Motor neuron (in vitro differentiated cells): ENCODE data around the gene CTNNA2. TPM values are rescaled to one million over a fixed set of nuclear protein-coding genes. Genes with fewer than 3 reads are reported as not detected.

Experiments used
- ATAC-seq, 8 experiments: fragments of 200-7000 bp; cut with Tn5 transposase; replicated peaks in 6 of 8; 2 replicates each; pipeline ENCODE4 v1.8.0; 2021; ENCODE audit warnings: mild to moderate bottlenecking in 8 of 8, moderate library complexity in 8 of 8
- H3K27ac ChIP-seq, 2 donors: fragments of 250-450 bp; sonication (Bioruptor Pico); 2 replicates each; pipeline ENCODE4 v1.9.0; 2021; ENCODE audit warnings: antibody characterized with exemption in 2 of 2, mild to moderate bottlenecking in 2 of 2, moderate library complexity in 1 of 2
- H3K4me1 ChIP-seq, 2 donors: fragments of 250-450 bp; sonication (Bioruptor Pico); replicated peaks in 1 of 2; 2 replicates each; pipeline ENCODE4 v1.6.1; 2021; ENCODE audit warnings: antibody characterized with exemption in 2 of 2, mild to moderate bottlenecking in 2 of 2, moderate library complexity in 1 of 2
- H3K4me3 ChIP-seq, 5 donors: fragments of 250-450 bp; sonication (Bioruptor Pico); 2 replicates each; pipeline ENCODE4 v1.9.0; 2021; ENCODE audit warnings: antibody characterized with exemption in 5 of 5, mild to moderate bottlenecking in 5 of 5, moderate library complexity in 4 of 5
- WGBS, 10 experiments: fragments of 450-650 bp; shearing (Covaris generic); methylation state at CpG; one replicate each; pipeline ENCODE4 v1.0.0; 2022; 5-methylcytosine and 5-hydroxymethylcytosine counted together
- in situ Hi-C, 9 experiments: fragments of 400-800 bp; cut with MboI; loops; one replicate each; pipeline ENCODE4 v1.15.0; 2021; ENCODE audit warnings: low sequenced_read_pairs in 9 of 9, low pct_unique_long_range_greater_than_20kb in 2 of 9; ENCODE audit not compliant: unreplicated experiment in 9 of 9
- total RNA-seq, 8 experiments: library from RNA; unstranded; fragments of 300-600 nt; gene quantifications; 2 replicates each; pipeline versions ENCODE4 v1.2.3 to v1.2.4, GENCODE V29; 2022

Gene CTNNA2
- total RNA-seq, 8 experiments from 2014 or later, result 0.81 to 127 (median 56.5) TPM

DNA sequence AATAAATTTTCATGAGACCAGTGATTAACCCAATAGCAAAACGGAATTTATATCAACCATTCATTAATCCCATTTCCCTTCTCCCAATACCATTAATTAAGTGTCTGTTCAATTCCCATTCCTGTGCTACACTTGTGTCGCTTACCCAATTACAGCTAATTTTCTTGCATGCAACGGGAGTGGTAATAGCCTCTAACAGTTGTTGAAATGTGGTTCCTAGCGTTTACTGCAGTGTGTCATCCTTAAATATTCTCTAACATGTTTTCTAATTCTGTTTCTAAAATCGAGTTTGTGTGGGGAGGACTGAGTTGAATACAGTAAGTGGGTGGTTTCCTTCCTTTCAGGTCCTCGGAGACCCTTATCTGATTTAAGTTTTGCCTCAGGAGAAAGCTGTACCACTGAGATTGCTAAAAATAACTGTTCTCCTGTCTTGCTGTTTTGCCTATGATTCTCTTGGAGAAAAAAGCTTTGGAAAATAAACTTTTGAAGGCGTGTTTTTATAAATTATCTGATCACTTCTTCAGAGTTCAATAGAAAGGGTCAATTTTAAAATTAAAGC, 851.0 kb downstream of the CTNNA2 start:
- Histone ChIP-seq H3K4me1 (peaks cover 12 to 19% of the 10 kb centered on the region in 2 donors), H3K4me3 (no peak overlapping the region), H3K27ac (no peak overlapping the region)
- in situ Hi-C loops, result no loop called here
- peak in 2 of 8 experiments; percentile 25 to 36 for ATAC-seq
- WGBS, 10 experiments, result 4 to 62% (median 42%) methylated on average over 3 to 7 of the region's 7 CpGs; no CpG with 5 or more reads in 1 of the 10 experiments

DNA sequence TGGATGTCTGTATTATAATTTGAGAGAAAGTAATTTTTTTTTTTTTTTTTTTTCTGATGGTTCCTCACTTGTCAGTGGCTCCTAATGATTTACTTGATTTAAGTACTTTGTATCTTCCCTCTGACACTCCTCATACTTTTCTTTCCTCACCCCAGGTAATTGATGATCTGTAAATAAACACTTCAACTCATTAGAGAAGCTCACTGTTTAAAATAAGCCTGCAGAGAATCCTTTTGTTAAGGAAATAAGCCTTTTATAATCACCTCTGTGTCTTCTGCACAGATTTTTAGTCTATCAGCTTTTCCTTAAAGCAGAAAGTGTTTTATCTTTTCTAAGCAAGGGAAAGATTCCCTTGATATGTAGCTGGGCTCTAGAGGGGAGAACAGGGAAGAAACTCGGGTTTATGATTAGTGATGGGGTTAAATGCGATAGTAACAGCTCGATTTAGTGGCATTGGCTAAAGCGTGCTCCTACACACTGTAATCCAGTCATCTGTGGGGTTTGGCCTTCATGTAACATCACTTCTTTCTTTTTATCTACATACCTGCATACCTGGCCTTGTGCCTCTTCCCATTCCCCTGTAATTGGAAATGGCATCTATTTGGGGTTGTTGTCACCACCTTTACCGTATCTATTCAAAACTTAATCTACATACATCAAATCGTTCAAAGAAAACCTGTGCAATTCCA, 851.8 kb downstream of the CTNNA2 start:
- Histone ChIP-seq H3K4me3 (no peak overlapping the region), H3K27ac (no peak overlapping the region), H3K4me1 (peaks cover 12 to 19% of the 10 kb centered on the region in 2 donors)
- WGBS, 10 experiments, result 8 to 69% (median 46%) methylated on average over 2 to 6 of the region's 6 CpGs; no CpG with 5 or more reads in 2 of the 10 experiments
- peak in 1 of 8 experiments; percentile 10 for ATAC-seq
- in situ Hi-C loops, result no loop called here

DNA sequence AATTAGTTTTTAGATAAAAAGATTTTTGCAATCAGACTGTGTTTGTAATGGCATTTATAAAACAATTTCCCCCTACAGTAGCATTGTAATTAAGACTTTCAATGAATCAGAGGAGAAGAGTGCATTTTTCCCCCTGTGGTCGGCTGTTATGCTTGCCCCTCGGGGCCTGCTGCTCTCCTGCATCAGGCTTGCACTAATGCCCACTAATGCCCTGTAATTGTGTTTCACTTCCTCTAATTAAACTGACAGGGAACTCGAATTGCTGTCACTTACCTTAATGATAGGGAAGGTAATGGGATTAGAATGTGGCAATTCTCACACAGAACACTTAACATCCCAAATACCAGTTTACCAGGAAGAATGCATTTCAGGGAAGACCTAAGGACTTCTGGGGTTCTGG, 852.9 kb downstream of the CTNNA2 start:
- WGBS, 10 experiments, result 0 to 80% (median 47%) methylated on average over 1 to 3 of the region's 3 CpGs; no CpG with 5 or more reads in 2 of the 10 experiments
- Histone ChIP-seq H3K4me1 (peaks cover 12 to 19% of the 10 kb centered on the region in 2 donors), H3K27ac (no peak overlapping the region), H3K4me3 (no peak overlapping the region)
- ATAC-seq, result peak in 4 of 8 experiments; percentile 21 to 71 (median 52)
- in situ Hi-C loops, result no loop called here

DNA sequence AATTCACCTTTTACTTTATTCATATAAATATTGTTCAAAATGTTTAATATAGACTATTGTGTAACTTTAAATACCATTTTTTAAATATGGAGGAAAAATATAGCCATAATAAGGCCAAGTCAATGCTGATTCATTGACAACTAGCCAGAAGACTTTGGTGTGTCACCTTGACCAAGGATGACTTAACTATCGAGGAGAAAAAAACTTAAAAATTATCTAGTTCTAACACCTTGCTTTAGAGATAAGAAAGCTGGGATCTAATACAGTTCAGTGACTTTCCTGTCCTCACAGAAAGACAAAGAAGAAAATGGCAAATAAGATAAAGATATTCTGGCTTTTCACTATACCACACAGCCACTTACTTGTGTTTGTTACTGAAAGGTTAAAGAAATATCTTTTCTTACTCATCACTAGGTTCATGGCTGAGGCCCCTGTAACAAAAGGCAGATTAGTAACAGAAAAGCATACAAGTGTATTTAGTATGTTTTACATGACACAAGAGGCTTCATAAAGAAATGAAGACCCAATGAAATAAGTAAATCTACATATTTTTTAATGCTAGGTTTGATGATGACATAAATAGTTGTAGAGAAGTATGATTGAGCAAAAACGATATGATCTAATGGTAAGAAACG, 857.6 kb downstream of the CTNNA2 start:
- WGBS, 10 experiments, result 0 to 97% (median 76%) methylated on average over 1 to 3 of the region's 3 CpGs
- Histone ChIP-seq H3K4me3 (no peak overlapping the region), H3K27ac (no peak overlapping the region), H3K4me1 (no peaks in the 10 kb centered on the region)
- ATAC-seq, result no peak
- in situ Hi-C loops, result no loop called here

DNA sequence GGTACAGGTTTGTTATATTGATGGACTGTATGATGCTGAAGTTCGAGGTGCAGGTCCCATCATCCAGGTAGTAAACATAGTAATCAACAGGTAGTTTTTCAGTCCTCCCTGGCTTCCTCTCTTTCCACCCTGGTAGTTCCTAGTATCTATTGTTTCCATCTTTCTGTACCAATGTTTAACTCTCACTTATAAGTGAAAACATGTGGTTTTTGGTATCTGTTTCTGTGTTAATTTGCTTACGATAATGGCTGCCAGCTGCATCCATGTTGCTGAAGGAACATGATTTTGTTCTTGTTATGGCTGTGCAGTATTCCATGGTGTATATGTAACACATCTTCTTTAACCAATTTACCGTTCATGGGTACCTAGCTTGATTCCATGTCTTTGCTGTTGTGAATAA, 861.3 kb downstream of the CTNNA2 start:
- Histone ChIP-seq H3K4me1 (no peaks in the 10 kb centered on the region), H3K4me3 (no peak overlapping the region), H3K27ac (no peak overlapping the region)
- no peak for ATAC-seq
- in situ Hi-C loops, result no loop called here
- WGBS, 10 experiments, result 0 to 100% (median 84%) methylated on average over 1 to 3 of the region's 3 CpGs

DNA sequence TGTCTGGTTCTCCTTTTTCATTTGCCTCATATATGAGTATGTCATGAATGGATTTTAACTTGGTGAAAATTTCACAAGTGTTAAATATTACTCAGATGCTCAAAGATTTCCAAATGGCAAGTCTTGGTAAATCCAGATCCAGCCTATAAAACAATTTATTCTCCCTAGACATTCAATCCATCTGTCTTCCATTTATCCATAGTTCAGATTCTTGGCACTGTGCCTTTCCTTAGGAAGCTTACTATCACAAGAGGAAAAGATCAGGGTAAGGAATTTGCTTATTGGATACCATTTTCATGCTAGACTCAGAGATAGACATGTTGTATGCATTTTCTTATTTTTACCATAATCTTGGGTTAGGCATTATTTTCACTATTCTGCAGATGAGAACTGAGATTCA, 864.2 kb downstream of the CTNNA2 start:
- no peaks in the 10 kb centered on the region for H3K4me1 ChIP-seq

DNA sequence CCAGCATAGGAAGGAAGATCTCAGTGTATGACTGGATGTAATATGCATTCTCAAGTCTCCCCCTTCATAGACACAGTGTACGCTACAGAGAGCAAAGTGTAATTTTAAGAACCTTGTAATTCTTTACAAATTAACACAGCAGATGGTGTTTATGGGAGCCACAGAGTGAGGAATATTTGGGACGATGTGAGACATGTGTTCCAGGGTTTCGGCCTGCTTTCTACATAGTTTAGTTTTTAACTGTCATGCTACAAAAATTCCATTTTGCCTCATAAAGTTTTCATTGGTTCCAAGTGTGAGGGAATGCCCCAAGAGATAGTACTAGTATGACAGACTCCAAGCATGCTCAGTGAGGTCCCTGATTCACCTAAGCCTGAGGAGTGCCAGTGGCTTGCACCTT, 867.9 kb downstream of the CTNNA2 start:
- no peak overlapping the region for H3K4me3 ChIP-seq
- H3K4me1 ChIP-seq, result peaks cover 0 to 4% of the 10 kb centered on the region in 2 donors
- no peak for ATAC-seq
- no peak overlapping the region for H3K27ac ChIP-seq
- 0 to 100% (median 95%) methylated on average over 1 to 3 of the region's 3 CpGs; no CpG with 5 or more reads in 2 of the 10 experiments for WGBS, 10 experiments
- in situ Hi-C loops, result no loop called here

More for the DNA sequence above, 864.2 kb downstream of the CTNNA2 start:
- no peak overlapping the region for H3K4me3 ChIP-seq
- in situ Hi-C loops, result no loop called here
- H3K27ac ChIP-seq, result no peak overlapping the region
- ATAC-seq, result no peak

DNA sequence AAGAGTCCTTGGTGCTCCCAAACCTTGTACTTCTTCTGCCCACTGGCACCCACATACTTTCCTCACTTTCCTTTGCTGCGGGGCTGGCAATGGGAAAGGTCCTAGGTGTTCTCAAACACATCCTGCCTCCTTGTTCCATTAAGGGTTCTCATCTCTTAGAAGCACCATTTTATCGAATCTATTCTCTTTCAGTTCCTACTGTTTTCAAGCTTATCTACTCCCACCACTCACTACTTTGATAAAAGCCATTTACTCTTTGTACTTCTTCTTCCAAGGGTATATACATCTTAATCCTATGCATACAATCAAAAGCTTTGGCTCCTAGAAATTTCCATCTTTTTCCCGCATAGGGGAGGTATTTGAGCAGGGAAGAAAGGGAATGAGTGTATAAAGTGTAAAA, 868.8 kb downstream of the CTNNA2 start:
- no peak for ATAC-seq
- Histone ChIP-seq H3K4me3 (no peak overlapping the region), H3K4me1 (peaks cover 0 to 4% of the 10 kb centered on the region in 2 donors), H3K27ac (no peak overlapping the region)
- in situ Hi-C loops, result no loop called here
- WGBS, 10 experiments, result 0 to 100% (median 89%) methylated on average over 1 to 3 of the region's 3 CpGs

DNA sequence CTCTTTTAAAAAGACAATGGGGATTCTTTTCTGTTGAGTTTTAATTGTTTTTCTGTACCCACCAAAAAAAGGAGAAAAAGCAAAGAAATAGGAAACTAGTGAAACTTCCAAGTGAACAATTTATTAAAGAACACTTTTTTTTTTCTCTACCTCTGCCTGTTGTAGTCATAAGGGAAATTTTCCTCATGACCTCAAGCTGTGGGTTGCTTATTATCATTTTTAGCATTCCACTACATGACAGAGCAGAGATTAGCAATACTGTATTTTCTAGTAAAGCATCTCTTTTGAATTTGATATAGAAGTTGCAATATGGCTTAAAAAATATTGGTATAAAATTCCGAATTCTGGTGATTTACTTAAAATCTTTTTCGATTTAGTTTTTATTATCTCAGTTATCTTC, 879.6 kb downstream of the CTNNA2 start:
- 0 to 100% (median 68%) methylated on average over 1 to 2 of the region's 2 CpGs; no CpG with 5 or more reads in 1 of the 10 experiments for WGBS, 10 experiments
- ATAC-seq, result no peak
- no peak overlapping the region for H3K4me3 ChIP-seq
- in situ Hi-C loops, result no loop called here
- H3K4me1 ChIP-seq, result no peaks in the 10 kb centered on the region
- no peak overlapping the region for H3K27ac ChIP-seq

DNA sequence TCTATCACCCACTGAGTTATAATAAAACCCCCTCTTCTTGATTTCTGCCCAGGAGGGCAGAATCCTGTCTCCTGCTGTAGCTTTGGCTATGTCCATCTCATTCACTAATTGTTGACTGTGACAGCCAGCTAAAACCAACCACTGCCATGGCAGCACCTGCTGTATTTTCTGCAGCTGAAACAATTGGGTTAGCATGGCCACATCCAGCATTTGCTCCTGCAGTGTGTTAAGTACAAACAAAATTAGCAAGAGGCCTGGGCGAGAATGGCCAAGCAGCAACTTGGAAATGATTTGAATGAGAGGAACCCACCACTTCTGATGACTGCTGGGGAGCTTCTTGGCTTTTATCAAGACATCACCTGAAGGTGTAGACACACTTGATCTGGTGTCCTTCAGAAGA, 881.1 kb downstream of the CTNNA2 start:
- Histone ChIP-seq H3K4me1 (no peaks in the 10 kb centered on the region), H3K27ac (no peak overlapping the region), H3K4me3 (no peak overlapping the region)
- peak in 1 of 8 experiments; percentile 79 for ATAC-seq
- in situ Hi-C loops, result no loop called here
- 0 to 100% (median 53%) methylated on average over 1 of the region's 1 CpG; no CpG with 5 or more reads in 4 of the 10 experiments for WGBS, 10 experiments

DNA sequence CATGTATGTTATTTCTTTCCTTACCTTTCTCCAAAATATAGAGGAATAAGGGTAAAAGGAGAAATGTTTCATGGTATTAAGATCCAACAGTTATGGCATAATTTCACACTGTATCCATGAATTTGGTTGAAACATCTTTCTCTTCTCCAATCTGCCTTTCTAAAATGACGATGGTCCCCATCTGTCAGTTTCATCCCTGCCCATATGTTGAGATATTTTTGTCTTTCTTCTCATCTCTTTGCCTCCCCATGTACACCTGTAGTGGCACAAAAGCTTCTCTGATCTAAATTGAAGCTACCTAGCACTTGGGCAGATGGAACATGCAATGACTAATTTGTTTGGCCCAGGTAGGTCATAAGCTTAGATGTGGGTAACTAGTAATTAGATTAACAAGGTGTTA, 882.4 kb downstream of the CTNNA2 start:
- in situ Hi-C loops, result no loop called here
- Histone ChIP-seq H3K4me1 (peaks cover 0 to 5% of the 10 kb centered on the region in 2 donors), H3K4me3 (no peak overlapping the region), H3K27ac (no peak overlapping the region)
- WGBS, 10 experiments, result 0 to 80% (median 80%) methylated on average over 1 of the region's 1 CpG; no CpG with 5 or more reads in 6 of the 10 experiments
- no peak for ATAC-seq

DNA sequence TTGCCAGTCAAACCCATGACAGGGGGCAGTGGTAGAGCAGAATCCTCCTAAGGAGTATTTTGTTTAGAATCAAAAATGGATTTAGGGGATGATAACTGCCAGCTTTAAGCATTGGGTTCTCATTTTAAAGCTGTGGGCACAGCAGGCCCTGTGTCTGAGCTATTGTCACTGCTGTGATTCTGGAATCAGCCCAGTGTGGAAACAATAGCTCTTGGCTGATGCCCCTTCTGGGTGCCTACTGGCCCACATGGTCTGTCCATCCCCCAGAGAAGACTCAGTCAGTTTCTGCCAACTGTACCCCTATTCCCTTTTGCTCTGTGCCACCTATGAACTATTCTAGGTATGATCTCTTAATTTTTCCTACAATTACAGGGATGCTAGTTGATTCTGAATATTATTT, 883.4 kb downstream of the CTNNA2 start:
- H3K27ac ChIP-seq, result no peak overlapping the region
- H3K4me1 ChIP-seq, result peaks cover 0 to 7% of the 10 kb centered on the region in 2 donors
- no peak for ATAC-seq
- in situ Hi-C loops, result no loop called here
- no peak overlapping the region for H3K4me3 ChIP-seq

DNA sequence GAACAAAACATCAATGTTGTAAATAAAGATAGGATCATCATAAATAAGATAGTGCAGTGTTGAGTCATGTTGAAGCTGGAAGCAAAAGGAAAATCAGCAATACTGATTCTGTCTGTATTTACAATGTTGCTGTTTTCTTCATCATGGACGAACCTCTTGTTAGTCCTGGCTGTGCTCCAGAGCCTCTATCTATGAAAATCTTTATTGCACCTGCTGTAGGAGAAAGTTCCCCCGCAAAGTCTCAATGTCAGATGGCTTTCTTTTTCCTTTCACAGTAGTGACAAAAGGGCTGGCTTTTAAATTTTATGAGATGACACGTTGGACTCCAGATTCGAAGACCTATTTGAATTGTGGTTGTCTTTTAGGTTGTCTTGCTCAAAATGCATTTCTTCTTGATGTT, 890.2 kb downstream of the CTNNA2 start:
- Histone ChIP-seq H3K27ac (no peak overlapping the region), H3K4me1 (peaks cover 0 to 7% of the 10 kb centered on the region in 2 donors), H3K4me3 (no peak overlapping the region)
- ATAC-seq, result no peak
- WGBS, 10 experiments, result 0 to 84% (median 46%) methylated on average over 1 to 4 of the region's 4 CpGs; no CpG with 5 or more reads in 2 of the 10 experiments
- in situ Hi-C loops, result no loop called here
